ENCODE data around the gene ILDR2. TPM values are rescaled to one million over a fixed set of nuclear protein-coding genes. Genes with fewer than 3 reads are reported as not detected.

ILDR2 gene
- total and polyA plus RNA-seq, 10 of the 15 experiments (the other 5 are each of a cell fraction or from before 2014, with no cell fraction given): 0.05 to 5.3 (median 1.9) TPM

DNA sequence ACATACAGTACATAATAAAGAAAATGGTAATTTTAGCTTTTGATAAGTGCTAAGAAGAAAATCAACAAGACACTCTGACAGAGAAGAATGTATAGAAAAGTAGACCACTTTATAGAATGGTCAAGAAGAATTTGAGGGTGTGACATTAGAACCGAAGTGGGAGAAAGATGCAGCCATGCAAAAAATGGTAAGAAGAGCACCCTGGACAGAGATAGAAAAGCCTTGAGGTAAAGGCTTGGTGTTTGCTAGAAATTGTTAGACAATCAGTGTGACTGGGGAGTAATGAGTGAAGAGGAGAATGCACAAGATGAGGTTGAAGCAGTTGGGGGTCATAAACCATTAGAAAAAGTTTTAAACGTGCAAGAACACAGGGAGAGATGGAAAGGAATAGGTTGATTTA lies 37.2 kb upstream of the ILDR2 start:
- ChIA-PET POLR2A (no interaction called here), RAD21 (ENCODE audit: unreplicated experiment) (no interaction called here), SMC1A (ENCODE audit: uncharacterized antibody, unreplicated experiment) (no interaction called here), CTCF (interaction anchor here (0.9 kb wide), 1 partner anchor 103 kb away, joined by 3 read pairs; no protein-coding TSS in a partner anchor)
- DNase-seq (ENCODE audit: low read depth, low spot score): no peak
- ATAC-seq: no peak
- Histone ChIP-seq H3K79me2 (ENCODE audit: control insufficient read depth, insufficient read depth, low read length) (no peaks in the 10 kb centered on the region), H4K20me1 (ENCODE audit: control insufficient read depth, insufficient read depth) (no peaks in the 10 kb centered on the region), H3K4me2 (ENCODE audit: control insufficient read depth, insufficient read depth) (no peak overlapping the region), H3K9ac (ENCODE audit: control insufficient read depth, insufficient read depth, low read length) (no peak overlapping the region), H3K9me3 (replicated peaks; ENCODE audit: control insufficient read depth, insufficient read depth, low read length) (no peaks in the 10 kb centered on the region), H2AFZ (ENCODE audit: control insufficient read depth, low read depth, low read length) (no peak overlapping the region), H3K4me3 (no peak overlapping the region), H3K27me3 (replicated peaks in 1 of 2; ENCODE audit: control insufficient read depth in 2 of 2, insufficient read depth in 2 of 2, low read length in 1 of 2) (no peaks in the 10 kb centered on the region), H3K27ac (ENCODE audit: control insufficient read depth, insufficient read depth) (no peak overlapping the region), H3K36me3 (ENCODE audit: control insufficient read depth in 2 of 2, insufficient read depth in 2 of 2, low read length in 1 of 2) (no peaks in the 10 kb centered on the region), H3K4me1 (ENCODE audit: control insufficient read depth, insufficient read depth, low read length) (no peaks in the 10 kb centered on the region)
- intact Hi-C loops (cut with micrococcal nuclease; ENCODE audit: unreplicated experiment) (no loop called here), in situ Hi-C loops (cut with MboI) (no loop called here)
- no TSS peak for BruUV-seq (replicated peaks)
- no peak for TF ChIP-seq ZBTB40 (IDR thresholded peaks at IDR 0.05; ENCODE audit: borderline replicate concordance)
- no peak for TF ChIP-seq CBFB (IDR thresholded peaks at IDR 0.05; ENCODE audit: low read depth)
- no peak for TF ChIP-seq IRF4 (IDR thresholded peaks at IDR 0.05; ENCODE audit: low read depth, low read length)
- no peak for TF ChIP-seq RFX5 (IDR thresholded peaks at IDR 0.05; ENCODE audit: low read depth, low read length)
- no peak for TF ChIP-seq BCL11A (IDR thresholded peaks at IDR 0.05; ENCODE audit: low read depth, low read length)
- TF ChIP-seq, protein P1, sequence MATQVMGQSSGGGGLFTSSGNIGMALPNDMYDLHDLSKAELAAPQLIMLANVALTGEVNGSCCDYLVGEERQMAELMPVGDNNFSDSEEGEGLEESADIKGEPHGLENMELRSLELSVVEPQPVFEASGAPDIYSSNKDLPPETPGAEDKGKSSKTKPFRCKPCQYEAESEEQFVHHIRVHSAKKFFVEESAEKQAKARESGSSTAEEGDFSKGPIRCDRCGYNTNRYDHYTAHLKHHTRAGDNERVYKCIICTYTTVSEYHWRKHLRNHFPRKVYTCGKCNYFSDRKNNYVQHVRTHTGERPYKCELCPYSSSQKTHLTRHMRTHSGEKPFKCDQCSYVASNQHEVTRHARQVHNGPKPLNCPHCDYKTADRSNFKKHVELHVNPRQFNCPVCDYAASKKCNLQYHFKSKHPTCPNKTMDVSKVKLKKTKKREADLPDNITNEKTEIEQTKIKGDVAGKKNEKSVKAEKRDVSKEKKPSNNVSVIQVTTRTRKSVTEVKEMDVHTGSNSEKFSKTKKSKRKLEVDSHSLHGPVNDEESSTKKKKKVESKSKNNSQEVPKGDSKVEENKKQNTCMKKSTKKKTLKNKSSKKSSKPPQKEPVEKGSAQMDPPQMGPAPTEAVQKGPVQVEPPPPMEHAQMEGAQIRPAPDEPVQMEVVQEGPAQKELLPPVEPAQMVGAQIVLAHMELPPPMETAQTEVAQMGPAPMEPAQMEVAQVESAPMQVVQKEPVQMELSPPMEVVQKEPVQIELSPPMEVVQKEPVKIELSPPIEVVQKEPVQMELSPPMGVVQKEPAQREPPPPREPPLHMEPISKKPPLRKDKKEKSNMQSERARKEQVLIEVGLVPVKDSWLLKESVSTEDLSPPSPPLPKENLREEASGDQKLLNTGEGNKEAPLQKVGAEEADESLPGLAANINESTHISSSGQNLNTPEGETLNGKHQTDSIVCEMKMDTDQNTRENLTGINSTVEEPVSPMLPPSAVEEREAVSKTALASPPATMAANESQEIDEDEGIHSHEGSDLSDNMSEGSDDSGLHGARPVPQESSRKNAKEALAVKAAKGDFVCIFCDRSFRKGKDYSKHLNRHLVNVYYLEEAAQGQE (IDR thresholded peaks at IDR 0.05; ENCODE audit: low read depth, low read length): no peak
- no peak for TF ChIP-seq JUNB (IDR thresholded peaks at IDR 0.05)
- no peak for TF ChIP-seq SRF (IDR thresholded peaks at IDR 0.05; ENCODE audit: low read depth in 2 of 2, low read length in 2 of 2)
- no peak for TF ChIP-seq EP300 (IDR thresholded peaks at IDR 0.05; ENCODE audit: borderline replicate concordance in 1 of 2, control insufficient read depth in 1 of 2, low read depth in 2 of 2, low read length in 2 of 2)
- no peak for TF ChIP-seq HCFC1 (IDR thresholded peaks at IDR 0.05; ENCODE audit: low read length)
- no peak for TF ChIP-seq CBX3 (IDR thresholded peaks at IDR 0.05; ENCODE audit: borderline replicate concordance, low read depth)
- no peak for TF ChIP-seq ESRRA (IDR thresholded peaks at IDR 0.05; ENCODE audit: low read length)
- TF ChIP-seq YY1 (IDR thresholded peaks at IDR 0.05; ENCODE audit: low read depth, low read length): no peak
- no peak for TF ChIP-seq GATAD2B (conservative IDR thresholded peaks at IDR 0.05; ENCODE audit: low read depth)
- TF ChIP-seq ZZZ3 (IDR thresholded peaks at IDR 0.05; ENCODE audit: control insufficient read depth, insufficient read length, low read depth): no peak
- no peak for TF ChIP-seq BRCA1 (IDR thresholded peaks at IDR 0.05; ENCODE audit: low read depth, low read length)
- no peak for FAIRE-seq
- WGBS (ENCODE audit: insufficient coverage, insufficient replicate concordance, low lambda C conversion rate, missing lambda C conversion rate): 0% methylated on average over 2 of the region's 2 CpGs
